ENCODE results near the gene PCBD1. TPM values are rescaled to one million over a fixed set of nuclear protein-coding genes. Genes with fewer than 3 reads are reported as not detected.

PCBD1 gene
- total and polyA plus RNA-seq, 2 experiments from 2014 or later: 33.3 to 78.5 TPM

- H3K4me1 ChIP-seq (ENCODE audit: insufficient read depth): peaks cover 14% of the 10 kb centered on the region
- H3K9me2 ChIP-seq (ENCODE audit: insufficient read depth): no peaks in the 10 kb centered on the region
- no peaks in the 10 kb centered on the region for H3K79me2 ChIP-seq (replicated peaks; ENCODE audit: insufficient read depth)
- H2AFZ ChIP-seq: no peak overlapping the region
- no peak overlapping the region for H3K4me3 ChIP-seq
- Mint-ChIP-seq H3K36me3 (ENCODE audit: low read depth) (peaks cover 28% of the 10 kb centered on the region), H3K4me1 (peaks cover 26% of the 10 kb centered on the region), H3K4me3 (peak overlapping the region; percentile 79; the same call in 1 of the 3 replicates), H3K27me3 (ENCODE audit: insufficient read depth, low read depth, poor library complexity) (no peaks in the 10 kb centered on the region), H3K27ac (no peak overlapping the region), H3K9me3 (peaks cover 1% of the 10 kb centered on the region)
- no peak overlapping the region for H3K27ac ChIP-seq (ENCODE audit: low read depth)
- no peaks in the 10 kb centered on the region for H3F3A ChIP-seq (replicated peaks; ENCODE audit: low read depth)
- H3K4me2 ChIP-seq: no peak overlapping the region
- H3K36me3 ChIP-seq (ENCODE audit: insufficient read depth): 0 out of 2 replicates have a peak, but pooled peaks cover 3% of the 10 kb centered on the region
- no peaks in the 10 kb centered on the region for H3K27me3 ChIP-seq (ENCODE audit: insufficient read depth)
- ATAC-seq: no peak
- TF ChIP-seq EZH2 (IDR thresholded peaks at IDR 0.05; ENCODE audit: low read depth, unreplicated experiment): no peak
- no peak for TF ChIP-seq JUNB (IDR thresholded peaks at IDR 0.05; ENCODE audit: unreplicated experiment)
- TF ChIP-seq CTCF (conservative IDR thresholded peaks at IDR 0.05; ENCODE audit: low read depth in 2 of 2): no peak
- no peak for TF ChIP-seq EZH2phosphoT487 (IDR thresholded peaks at IDR 0.05; ENCODE audit: unreplicated experiment)
- no peak for TF ChIP-seq STAT1 (IDR thresholded peaks at IDR 0.05; ENCODE audit: unreplicated experiment)
- no peak for TF ChIP-seq ETS1 (IDR thresholded peaks at IDR 0.05)
- TF ChIP-seq ZNF114 (CRISPR knock-in tag; IDR thresholded peaks at IDR 0.05): no peak
- TF ChIP-seq, protein P1, sequence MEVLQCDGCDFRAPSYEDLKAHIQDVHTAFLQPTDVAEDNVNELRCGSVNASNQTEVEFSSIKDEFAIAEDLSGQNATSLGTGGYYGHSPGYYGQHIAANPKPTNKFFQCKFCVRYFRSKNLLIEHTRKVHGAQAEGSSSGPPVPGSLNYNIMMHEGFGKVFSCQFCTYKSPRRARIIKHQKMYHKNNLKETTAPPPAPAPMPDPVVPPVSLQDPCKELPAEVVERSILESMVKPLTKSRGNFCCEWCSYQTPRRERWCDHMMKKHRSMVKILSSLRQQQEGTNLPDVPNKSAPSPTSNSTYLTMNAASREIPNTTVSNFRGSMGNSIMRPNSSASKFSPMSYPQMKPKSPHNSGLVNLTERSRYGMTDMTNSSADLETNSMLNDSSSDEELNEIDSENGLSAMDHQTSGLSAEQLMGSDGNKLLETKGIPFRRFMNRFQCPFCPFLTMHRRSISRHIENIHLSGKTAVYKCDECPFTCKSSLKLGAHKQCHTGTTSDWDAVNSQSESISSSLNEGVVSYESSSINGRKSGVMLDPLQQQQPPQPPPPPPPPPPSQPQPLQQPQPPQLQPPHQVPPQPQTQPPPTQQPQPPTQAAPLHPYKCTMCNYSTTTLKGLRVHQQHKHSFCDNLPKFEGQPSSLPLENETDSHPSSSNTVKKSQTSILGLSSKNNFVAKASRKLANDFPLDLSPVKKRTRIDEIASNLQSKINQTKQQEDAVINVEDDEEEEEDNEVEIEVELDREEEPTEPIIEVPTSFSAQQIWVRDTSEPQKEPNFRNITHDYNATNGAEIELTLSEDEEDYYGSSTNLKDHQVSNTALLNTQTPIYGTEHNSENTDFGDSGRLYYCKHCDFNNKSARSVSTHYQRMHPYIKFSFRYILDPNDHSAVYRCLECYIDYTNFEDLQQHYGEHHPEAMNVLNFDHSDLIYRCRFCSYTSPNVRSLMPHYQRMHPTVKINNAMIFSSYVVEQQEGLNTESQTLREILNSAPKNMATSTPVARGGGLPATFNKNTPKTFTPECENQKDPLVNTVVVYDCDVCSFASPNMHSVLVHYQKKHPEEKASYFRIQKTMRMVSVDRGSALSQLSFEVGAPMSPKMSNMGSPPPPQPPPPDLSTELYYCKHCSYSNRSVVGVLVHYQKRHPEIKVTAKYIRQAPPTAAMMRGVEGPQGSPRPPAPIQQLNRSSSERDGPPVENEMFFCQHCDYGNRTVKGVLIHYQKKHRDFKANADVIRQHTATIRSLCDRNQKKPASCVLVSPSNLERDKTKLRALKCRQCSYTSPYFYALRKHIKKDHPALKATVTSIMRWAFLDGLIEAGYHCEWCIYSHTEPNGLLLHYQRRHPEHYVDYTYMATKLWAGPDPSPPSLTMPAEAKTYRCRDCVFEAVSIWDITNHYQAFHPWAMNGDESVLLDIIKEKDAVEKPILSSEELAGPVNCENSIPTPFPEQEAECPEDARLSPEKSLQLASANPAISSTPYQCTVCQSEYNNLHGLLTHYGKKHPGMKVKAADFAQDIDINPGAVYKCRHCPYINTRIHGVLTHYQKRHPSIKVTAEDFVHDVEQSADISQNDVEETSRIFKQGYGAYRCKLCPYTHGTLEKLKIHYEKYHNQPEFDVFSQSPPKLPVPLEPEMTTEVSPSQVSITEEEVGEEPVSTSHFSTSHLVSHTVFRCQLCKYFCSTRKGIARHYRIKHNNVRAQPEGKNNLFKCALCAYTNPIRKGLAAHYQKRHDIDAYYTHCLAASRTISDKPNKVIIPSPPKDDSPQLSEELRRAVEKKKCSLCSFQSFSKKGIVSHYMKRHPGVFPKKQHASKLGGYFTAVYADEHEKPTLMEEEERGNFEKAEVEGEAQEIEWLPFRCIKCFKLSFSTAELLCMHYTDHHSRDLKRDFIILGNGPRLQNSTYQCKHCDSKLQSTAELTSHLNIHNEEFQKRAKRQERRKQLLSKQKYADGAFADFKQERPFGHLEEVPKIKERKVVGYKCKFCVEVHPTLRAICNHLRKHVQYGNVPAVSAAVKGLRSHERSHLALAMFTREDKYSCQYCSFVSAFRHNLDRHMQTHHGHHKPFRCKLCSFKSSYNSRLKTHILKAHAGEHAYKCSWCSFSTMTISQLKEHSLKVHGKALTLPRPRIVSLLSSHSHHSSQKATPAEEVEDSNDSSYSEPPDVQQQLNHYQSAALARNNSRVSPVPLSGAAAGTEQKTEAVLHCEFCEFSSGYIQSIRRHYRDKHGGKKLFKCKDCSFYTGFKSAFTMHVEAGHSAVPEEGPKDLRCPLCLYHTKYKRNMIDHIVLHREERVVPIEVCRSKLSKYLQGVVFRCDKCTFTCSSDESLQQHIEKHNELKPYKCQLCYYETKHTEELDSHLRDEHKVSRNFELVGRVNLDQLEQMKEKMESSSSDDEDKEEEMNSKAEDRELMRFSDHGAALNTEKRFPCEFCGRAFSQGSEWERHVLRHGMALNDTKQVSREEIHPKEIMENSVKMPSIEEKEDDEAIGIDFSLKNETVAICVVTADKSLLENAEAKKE (CRISPR knock-in tag; IDR thresholded peaks at IDR 0.05): no peak
- TF ChIP-seq ZNF331 (CRISPR knock-in tag; IDR thresholded peaks at IDR 0.05; ENCODE audit: low read depth): no peak
- TF ChIP-seq, protein P2, sequence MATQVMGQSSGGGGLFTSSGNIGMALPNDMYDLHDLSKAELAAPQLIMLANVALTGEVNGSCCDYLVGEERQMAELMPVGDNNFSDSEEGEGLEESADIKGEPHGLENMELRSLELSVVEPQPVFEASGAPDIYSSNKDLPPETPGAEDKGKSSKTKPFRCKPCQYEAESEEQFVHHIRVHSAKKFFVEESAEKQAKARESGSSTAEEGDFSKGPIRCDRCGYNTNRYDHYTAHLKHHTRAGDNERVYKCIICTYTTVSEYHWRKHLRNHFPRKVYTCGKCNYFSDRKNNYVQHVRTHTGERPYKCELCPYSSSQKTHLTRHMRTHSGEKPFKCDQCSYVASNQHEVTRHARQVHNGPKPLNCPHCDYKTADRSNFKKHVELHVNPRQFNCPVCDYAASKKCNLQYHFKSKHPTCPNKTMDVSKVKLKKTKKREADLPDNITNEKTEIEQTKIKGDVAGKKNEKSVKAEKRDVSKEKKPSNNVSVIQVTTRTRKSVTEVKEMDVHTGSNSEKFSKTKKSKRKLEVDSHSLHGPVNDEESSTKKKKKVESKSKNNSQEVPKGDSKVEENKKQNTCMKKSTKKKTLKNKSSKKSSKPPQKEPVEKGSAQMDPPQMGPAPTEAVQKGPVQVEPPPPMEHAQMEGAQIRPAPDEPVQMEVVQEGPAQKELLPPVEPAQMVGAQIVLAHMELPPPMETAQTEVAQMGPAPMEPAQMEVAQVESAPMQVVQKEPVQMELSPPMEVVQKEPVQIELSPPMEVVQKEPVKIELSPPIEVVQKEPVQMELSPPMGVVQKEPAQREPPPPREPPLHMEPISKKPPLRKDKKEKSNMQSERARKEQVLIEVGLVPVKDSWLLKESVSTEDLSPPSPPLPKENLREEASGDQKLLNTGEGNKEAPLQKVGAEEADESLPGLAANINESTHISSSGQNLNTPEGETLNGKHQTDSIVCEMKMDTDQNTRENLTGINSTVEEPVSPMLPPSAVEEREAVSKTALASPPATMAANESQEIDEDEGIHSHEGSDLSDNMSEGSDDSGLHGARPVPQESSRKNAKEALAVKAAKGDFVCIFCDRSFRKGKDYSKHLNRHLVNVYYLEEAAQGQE (IDR thresholded peaks at IDR 0.05; ENCODE audit: unreplicated experiment): no peak
- no peaks in the 10 kb centered on the region for H4K20me1 ChIP-seq (replicated peaks; ENCODE audit: insufficient read depth)
- no peak for DNase-seq (ENCODE audit: low spot score)
Observed at GRCh38 chr10:70885931-70886903, 2.1 kb downstream of the PCBD1 start.

Measured in GM23338 (cell line).